WI38 (cell line): ENCODE data around the gene SLC52A3.
"Not testable (repeated sequence)": the region's sequence is repeated elsewhere in the genome, so short reads cannot be mapped to it uniquely, and the experiment has no call there.

Source experiments
- H3K4me3 ChIP-seq: 2 replicates; pipeline ENCODE4 v1.5.1; 2011; ENCODE audit warnings: low read depth, mild to moderate bottlenecking, control low read depth, low read length
- TF ChIP-seq, protein P1 (sequence below): IDR thresholded peaks from 2 replicates; pipeline ENCODE4 v1.5.1; 2012; ENCODE audit warnings: low read depth, mild to moderate bottlenecking, control low read depth, low read length

The SLC52A3 gene

GRCh38 chr20:768426-768978 lies at the start of gene SLC52A3:
Gene SLC52A3, minus strand, starts transcription at chr20:768500. Its CDS starts 2,726 bp downstream, at chr20:765774.
- H3K4me3 ChIP-seq: no peak within 1 kb of the TSS
- TF ChIP-seq, protein P1, sequence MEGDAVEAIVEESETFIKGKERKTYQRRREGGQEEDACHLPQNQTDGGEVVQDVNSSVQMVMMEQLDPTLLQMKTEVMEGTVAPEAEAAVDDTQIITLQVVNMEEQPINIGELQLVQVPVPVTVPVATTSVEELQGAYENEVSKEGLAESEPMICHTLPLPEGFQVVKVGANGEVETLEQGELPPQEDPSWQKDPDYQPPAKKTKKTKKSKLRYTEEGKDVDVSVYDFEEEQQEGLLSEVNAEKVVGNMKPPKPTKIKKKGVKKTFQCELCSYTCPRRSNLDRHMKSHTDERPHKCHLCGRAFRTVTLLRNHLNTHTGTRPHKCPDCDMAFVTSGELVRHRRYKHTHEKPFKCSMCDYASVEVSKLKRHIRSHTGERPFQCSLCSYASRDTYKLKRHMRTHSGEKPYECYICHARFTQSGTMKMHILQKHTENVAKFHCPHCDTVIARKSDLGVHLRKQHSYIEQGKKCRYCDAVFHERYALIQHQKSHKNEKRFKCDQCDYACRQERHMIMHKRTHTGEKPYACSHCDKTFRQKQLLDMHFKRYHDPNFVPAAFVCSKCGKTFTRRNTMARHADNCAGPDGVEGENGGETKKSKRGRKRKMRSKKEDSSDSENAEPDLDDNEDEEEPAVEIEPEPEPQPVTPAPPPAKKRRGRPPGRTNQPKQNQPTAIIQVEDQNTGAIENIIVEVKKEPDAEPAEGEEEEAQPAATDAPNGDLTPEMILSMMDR: no peak

- TF ChIP-seq, protein P1: peak; percentile 99
- H3K4me3 ChIP-seq: no peak overlapping the region
These were observed 47.8 kb upstream of the SLC52A3 start for GRCh38 chr20:815914-816606.

DNA sequence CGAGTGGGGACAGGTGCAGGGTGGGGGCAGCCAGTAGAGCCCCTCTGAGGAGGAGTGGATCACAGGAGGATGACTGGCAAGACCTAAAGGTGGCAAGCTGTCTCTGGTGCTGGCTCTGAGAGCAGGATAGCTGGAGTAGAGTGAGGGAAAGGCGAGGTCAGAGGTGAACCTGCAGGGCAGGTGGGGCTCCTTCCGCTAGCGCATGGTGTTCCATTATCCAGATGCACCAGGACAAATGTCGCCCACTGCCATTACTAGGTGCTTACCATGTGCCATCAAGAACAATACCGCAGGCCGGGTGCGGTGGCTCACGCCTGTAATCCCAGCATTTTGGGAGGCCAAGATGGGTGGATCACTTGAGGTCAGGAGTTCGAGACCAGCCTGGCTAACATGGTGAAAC lies 46.9 kb upstream of the SLC52A3 start:
- H3K4me3 ChIP-seq: no peak overlapping the region
- TF ChIP-seq, protein P1: no peak

GRCh38 chr20:813390-813789 lies 45.1 kb upstream of the SLC52A3 start:
- TF ChIP-seq, protein P1: no peak
- no peak overlapping the region for H3K4me3 ChIP-seq

DNA sequence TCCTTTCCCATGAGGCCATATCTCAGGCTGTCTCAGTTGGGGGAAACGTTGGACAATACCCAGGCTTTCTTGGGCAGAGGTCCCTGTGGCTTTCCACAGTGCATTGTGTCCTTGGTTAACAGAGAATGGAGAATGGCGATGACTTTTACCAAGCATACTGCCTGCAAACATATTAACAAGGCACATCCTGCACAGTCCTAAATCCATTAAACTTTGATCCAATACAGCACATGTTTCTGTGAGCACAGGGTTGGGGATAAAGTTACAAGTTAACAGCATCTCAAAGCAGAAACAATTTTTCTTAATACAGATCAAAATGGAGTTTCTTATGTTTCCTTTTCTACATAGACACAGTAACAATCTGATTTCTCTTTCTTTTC lies 44.1 kb upstream of the SLC52A3 start:
- not testable (repeated sequence) for H3K4me3 ChIP-seq

GRCh38 chr20:811776-812434 lies 43.6 kb upstream of the SLC52A3 start:
- not testable (repeated sequence) for H3K4me3 ChIP-seq

- TF ChIP-seq, protein P1: no peak
These were observed 37.4 kb upstream of the SLC52A3 start for GRCh38 chr20:805713-806112.

DNA sequence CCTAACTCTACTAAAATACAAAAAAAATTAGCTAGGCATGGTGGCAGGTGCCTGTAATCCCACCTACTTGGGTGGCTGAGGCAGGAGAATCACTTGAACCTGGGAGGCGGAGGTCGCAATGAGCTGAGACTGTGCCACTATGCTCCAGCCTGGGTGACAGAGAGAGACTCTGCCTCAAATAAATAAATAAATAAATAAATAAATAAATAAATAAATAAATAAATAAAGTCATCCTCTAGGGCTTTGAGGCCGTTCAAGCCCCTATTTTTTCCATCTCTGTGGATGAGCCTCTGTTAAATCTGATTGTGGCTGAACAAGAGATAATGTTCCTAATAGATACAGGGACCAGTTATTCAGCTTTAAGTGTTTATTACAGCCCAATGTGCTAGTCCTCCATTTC lies 33.4 kb upstream of the SLC52A3 start:
- no peak overlapping the region for H3K4me3 ChIP-seq
- TF ChIP-seq, protein P1: no peak

More at GRCh38 chr20:805713-806112, 37.4 kb upstream of the SLC52A3 start:
- no peak overlapping the region for H3K4me3 ChIP-seq

GRCh38 chr20:800026-800425 lies 31.7 kb upstream of the SLC52A3 start:
- not testable (repeated sequence) for H3K4me3 ChIP-seq

GRCh38 chr20:798746-799145 lies 30.4 kb upstream of the SLC52A3 start:
- H3K4me3 ChIP-seq: not testable (repeated sequence)
